Testis (tissue), 2 donors: Measurements from ENCODE around the gene ZSWIM5.
"Not testable (repeated sequence)": the region's sequence is repeated elsewhere in the genome, so short reads cannot be mapped to it uniquely, and the experiment has no call there.

Source experiments
- POLR2A ChIP-seq: fragments of 450-650 bp; IDR thresholded peaks from one replicate; pipeline ENCODE4 v1.6.1; 2017; ENCODE audit warnings: antibody characterized with exemption, mild to moderate bottlenecking, moderate library complexity
- TF ChIP-seq, protein P1 (sequence below), 3 experiments: fragments of 450-650 bp in 2 of 3; fragments of 200-600 bp in 1 of 3; sonication (generic) in 1 of 3; IDR thresholded peaks; one replicate each; pipeline ENCODE4 v1.5.1; 2016 to 2019; ENCODE audit warnings: antibody characterized with exemption in 3 of 3, mild to moderate bottlenecking in 2 of 3, moderate library complexity in 1 of 3

GRCh38 chr1:45167947-45168346 lies 38.5 kb downstream of the ZSWIM5 start:
- not testable (repeated sequence) for TF ChIP-seq POLR2A
- TF ChIP-seq, protein P1, sequence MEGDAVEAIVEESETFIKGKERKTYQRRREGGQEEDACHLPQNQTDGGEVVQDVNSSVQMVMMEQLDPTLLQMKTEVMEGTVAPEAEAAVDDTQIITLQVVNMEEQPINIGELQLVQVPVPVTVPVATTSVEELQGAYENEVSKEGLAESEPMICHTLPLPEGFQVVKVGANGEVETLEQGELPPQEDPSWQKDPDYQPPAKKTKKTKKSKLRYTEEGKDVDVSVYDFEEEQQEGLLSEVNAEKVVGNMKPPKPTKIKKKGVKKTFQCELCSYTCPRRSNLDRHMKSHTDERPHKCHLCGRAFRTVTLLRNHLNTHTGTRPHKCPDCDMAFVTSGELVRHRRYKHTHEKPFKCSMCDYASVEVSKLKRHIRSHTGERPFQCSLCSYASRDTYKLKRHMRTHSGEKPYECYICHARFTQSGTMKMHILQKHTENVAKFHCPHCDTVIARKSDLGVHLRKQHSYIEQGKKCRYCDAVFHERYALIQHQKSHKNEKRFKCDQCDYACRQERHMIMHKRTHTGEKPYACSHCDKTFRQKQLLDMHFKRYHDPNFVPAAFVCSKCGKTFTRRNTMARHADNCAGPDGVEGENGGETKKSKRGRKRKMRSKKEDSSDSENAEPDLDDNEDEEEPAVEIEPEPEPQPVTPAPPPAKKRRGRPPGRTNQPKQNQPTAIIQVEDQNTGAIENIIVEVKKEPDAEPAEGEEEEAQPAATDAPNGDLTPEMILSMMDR (IDR thresholded peaks at IDR 0.05): not testable (repeated sequence)
